GM19455 (cell line): ENCODE measurements around the gene NT5C2.
"Not testable (repeated sequence)": the region's sequence is repeated elsewhere in the genome, so short reads cannot be mapped to it uniquely, and the experiment has no call there.

Experiments used
- ATAC-seq: cut with Tn5 transposase; IDR thresholded peaks from one replicate; pipeline ENCODE4 v1.9.1; 2021; ENCODE audit not compliant: unreplicated experiment

Gene NT5C2

GRCh38 chr10:103193107-103193819 lies at the start of gene NT5C2:
Gene NT5C2 (minus strand): TSS chr10:103193272. CDS start chr10:103174958, 18,314 bp downstream.
- peak; percentile 74 for ATAC-seq

GRCh38 chr10:103241262-103242011 lies 48.4 kb upstream of the NT5C2 start:
- no peak for ATAC-seq

- ATAC-seq, result no peak
Observed at GRCh38 chr10:103238506-103239252, 45.6 kb upstream of the NT5C2 start.

GRCh38 chr10:103235775-103236174 lies 42.7 kb upstream of the NT5C2 start:
- ATAC-seq, result no peak

GRCh38 chr10:103232772-103233488 lies 39.9 kb upstream of the NT5C2 start:
- ATAC-seq, result no peak

- no peak for ATAC-seq
Observed at GRCh38 chr10:103232131-103232673, 39.1 kb upstream of the NT5C2 start.

GRCh38 chr10:103231047-103231551 lies 38.0 kb upstream of the NT5C2 start:
- ATAC-seq, result no peak

GRCh38 chr10:103227416-103227815 lies 34.3 kb upstream of the NT5C2 start:
- no peak for ATAC-seq

GRCh38 chr10:103225939-103226338 lies 32.9 kb upstream of the NT5C2 start:
- no peak for ATAC-seq

- not testable (repeated sequence) for ATAC-seq
Observed at GRCh38 chr10:103224721-103225120, 31.6 kb upstream of the NT5C2 start.

GRCh38 chr10:103224133-103224532 lies 31.1 kb upstream of the NT5C2 start:
- ATAC-seq, result no peak

- not testable (repeated sequence) for ATAC-seq
Observed at GRCh38 chr10:103216362-103216761, 23.3 kb upstream of the NT5C2 start.

- ATAC-seq, result no peak
Observed at GRCh38 chr10:103215601-103216000, 22.5 kb upstream of the NT5C2 start.

GRCh38 chr10:103210262-103210661 lies 17.2 kb upstream of the NT5C2 start:
- not testable (repeated sequence) for ATAC-seq

GRCh38 chr10:103207643-103208042 lies 14.6 kb upstream of the NT5C2 start:
- not testable (repeated sequence) for ATAC-seq

- ATAC-seq, result no peak
Observed at GRCh38 chr10:103207141-103207540, 14.1 kb upstream of the NT5C2 start.

- not testable (repeated sequence) for ATAC-seq
Observed at GRCh38 chr10:103206715-103207114, 13.6 kb upstream of the NT5C2 start.

GRCh38 chr10:103205401-103205800 lies 12.3 kb upstream of the NT5C2 start:
- ATAC-seq, result not testable (repeated sequence)

- ATAC-seq, result no peak
Observed at GRCh38 chr10:103204353-103205255, 11.5 kb upstream of the NT5C2 start.
